Raji (cell line): ENCODE data around the gene SMARCAL1.

Experiments used
- POLR2A ChIP-seq: IDR thresholded peaks from 2 replicates; pipeline ENCODE4 v1.6.1; 2011; ENCODE audit warnings: low read depth, low read length, control low read depth; ENCODE audit not compliant: insufficient read depth

Gene SMARCAL1

DNA sequence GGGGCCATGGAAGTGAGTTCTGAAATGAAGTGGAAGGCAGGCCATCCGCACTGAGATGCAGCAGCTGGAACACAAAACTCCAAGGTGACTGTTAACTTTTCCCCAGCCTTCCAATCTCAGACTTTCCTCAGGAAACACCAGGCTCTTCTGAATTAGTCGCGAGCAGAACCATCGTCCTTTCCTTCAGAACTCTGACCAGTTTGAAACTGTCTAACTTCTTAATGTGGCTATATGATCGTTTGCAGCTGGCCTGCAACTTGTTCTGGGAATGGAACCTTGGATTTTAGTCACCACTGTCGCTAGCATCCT is 85.7 kb downstream of the SMARCAL1 start:
- TF ChIP-seq POLR2A = no peak

GRCh38 chr2:216498379-216499352 is 86.4 kb downstream of the SMARCAL1 start, which contains the start of gene RPL37A:
Gene RPL37A, plus strand, starts transcription at chr2:216498844. Its CDS starts 31 bp downstream, at chr2:216498875.
- peak; percentile 100 for TF ChIP-seq POLR2A

GRCh38 chr2:216499641-216500218 is 87.4 kb downstream of the SMARCAL1 start:
- no peak for TF ChIP-seq POLR2A

DNA sequence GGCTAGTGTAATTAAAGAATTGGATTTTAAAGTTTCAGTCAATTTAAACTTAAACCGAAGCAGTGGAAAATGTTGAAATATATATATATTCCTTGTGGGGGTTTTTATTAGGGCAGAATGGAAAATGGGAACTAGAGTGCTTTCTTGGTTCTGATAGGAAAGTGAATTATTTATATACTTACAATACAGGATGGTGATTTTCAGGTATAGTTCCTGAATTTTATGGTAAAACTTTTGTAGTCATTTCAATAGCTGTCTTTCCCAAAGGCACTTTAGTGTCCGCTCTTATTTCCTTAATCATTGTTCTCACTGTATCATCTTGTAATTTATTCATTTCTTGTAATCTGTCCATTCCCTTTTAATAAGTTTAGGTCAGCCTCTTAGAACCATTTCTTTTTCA is 88.3 kb downstream of the SMARCAL1 start:
- TF ChIP-seq POLR2A = no peak

DNA sequence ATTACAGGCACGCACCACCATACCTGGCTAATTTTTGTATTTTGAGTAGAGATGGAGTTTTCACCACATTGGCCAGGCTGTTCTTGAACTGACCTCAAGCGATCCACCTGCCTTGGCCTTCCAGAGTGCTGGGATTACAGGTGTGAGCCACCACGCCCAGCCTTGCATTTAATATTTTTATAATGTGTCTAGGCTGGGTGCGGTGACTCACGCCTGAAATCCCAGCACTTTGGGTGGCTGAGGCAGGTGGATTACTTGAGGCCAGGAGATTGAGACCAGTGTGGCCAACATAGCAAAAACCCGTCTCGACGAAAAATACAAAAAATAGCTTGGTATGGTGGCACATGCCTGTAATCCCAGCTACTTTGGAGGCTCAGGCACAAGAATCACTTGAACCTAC is 89.6 kb downstream of the SMARCAL1 start:
- TF ChIP-seq POLR2A = no peak

DNA sequence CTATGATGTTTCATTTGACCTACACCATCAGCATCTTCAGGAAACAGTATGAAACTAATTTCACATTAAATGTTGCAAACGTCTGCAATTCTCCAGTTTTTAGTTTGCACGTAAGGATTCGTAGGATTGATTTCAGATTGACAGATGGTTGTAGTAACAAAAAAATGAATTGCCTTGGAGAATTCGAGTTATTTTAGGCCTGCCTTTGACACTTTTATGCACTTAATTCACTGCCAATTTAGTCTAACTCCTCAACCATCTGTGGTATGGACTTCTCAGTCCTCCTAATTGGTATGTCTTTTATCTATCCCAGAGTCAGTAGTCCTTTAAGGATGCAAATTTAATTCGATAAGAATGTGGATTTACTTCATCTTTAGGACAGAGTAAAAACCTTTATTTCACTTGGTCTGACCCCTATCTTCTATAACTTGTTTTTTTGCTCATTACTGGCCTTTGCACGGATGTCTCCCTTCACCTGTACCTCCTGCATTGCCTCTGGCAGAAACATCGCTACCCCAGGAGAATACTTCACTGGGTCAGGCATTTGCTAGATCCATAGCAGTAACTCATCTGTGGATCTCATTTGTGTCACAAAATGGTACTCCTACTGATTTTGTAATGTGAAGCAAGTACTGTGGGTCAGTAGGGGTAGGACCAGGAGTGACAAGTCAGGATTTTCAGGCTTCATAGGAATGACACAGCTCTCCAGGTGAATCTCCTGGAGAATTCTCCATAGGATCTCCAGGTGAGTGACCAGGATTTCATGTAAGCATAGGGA is 90.3 kb downstream of the SMARCAL1 start:
- no peak for TF ChIP-seq POLR2A

GRCh38 chr2:216503159-216503629 is 90.9 kb downstream of the SMARCAL1 start:
- no peak for TF ChIP-seq POLR2A

- no peak for TF ChIP-seq POLR2A
These were observed 91.6 kb downstream of the SMARCAL1 start for GRCh38 chr2:216503697-216504375.

DNA sequence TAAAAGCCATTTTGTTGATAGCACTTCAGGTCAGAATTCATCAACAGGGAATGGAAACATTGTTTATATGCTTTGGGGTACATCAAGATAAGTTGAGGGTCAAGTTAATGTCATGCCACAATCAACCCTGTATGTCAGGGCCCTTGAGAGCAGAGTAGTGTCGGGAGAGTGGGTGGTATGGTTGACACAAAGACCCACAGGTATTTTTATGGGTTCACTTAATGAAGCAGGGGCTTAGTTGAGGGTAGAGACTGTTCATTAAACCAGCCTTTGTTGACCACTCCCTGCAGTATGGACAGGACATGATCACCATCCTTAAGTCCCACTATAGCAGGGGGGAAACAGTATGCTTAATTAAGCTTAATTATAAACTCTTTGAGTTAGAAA is 92.1 kb downstream of the SMARCAL1 start:
- no peak for TF ChIP-seq POLR2A

GRCh38 chr2:216505133-216506106 is 93.1 kb downstream of the SMARCAL1 start:
- 0 out of 2 replicates have a peak, but pooled peaks have one; percentile 33 for TF ChIP-seq POLR2A

GRCh38 chr2:216507220-216508160 is 95.2 kb downstream of the SMARCAL1 start:
- peak; percentile 8; the same call in 1 of the 2 replicates for TF ChIP-seq POLR2A

GRCh38 chr2:216508229-216508628 is 95.9 kb downstream of the SMARCAL1 start:
- peak; percentile 20; the same call in 1 of the 2 replicates for TF ChIP-seq POLR2A
